ENCODE measurements around the gene KANK2. TPM values are rescaled to one million over a fixed set of nuclear protein-coding genes. Genes with fewer than 3 reads are reported as not detected.

Gene KANK2
- total and polyA plus RNA-seq, 2 of the 4 experiments (the other 2 are of a cell fraction): 104 to 176 TPM

- Histone ChIP-seq H4K91ac (ENCODE audit: insufficient read depth, low read depth, low read length) (peak overlapping the region; percentile 13; the same call in 1 of the 2 replicates), H2BK120ac (ENCODE audit: low read depth, low read length) (peak overlapping the region; percentile 28), H2AFZ (replicated peaks; ENCODE audit: low read length, poor library complexity) (peak overlapping the region; percentile 64), H3K4ac (ENCODE audit: low read depth, low read length) (peak overlapping the region; percentile 33; the same call in 1 of the 2 replicates), H2BK5ac (ENCODE audit: low read depth, low read length, poor library complexity, severe bottlenecking) (peak overlapping the region; percentile 63), H2BK15ac (ENCODE audit: low read depth, low read length) (peak overlapping the region; percentile 15; the same call in 1 of the 3 replicates), H3K18ac (ENCODE audit: low read depth, low read length) (peak overlapping the region; percentile 87), H3K4me1 (ENCODE audit: control insufficient read depth, insufficient read depth, low read length) (peaks cover 12% of the 10 kb centered on the region), H4K20me1 (ENCODE audit: insufficient read depth, low read length) (no peaks in the 10 kb centered on the region), H3K56ac (ENCODE audit: extremely low read depth, insufficient read depth, low read length) (no peak overlapping the region), H4K5ac (ENCODE audit: low read depth, low read length) (peak overlapping the region; percentile 95), H3K9me3 (ENCODE audit: control insufficient read depth, insufficient read depth, low read length) (no peaks in the 10 kb centered on the region), H2AK5ac (ENCODE audit: low read depth, low read length) (peak overlapping the region; percentile 5; the same call in 1 of the 2 replicates), H3K27me3 (ENCODE audit: control insufficient read depth, insufficient read depth, low read length) (no peaks in the 10 kb centered on the region), H3K9me1 (ENCODE audit: insufficient read depth, low read length) (peaks cover 1% of the 10 kb centered on the region; the same call in 1 of the 2 replicates), H4K8ac (ENCODE audit: low read depth in 2 of 2, low read length in 2 of 2) (peak overlapping the region; percentile 66 to 68; a peak in 2 of 4 replicates), H3K27ac (ENCODE audit: insufficient read depth, low read length) (peak overlapping the region; percentile 59; the same call in 1 of the 2 replicates), H3K4me2 (ENCODE audit: low read depth, low read length) (no peak overlapping the region), H3K36me3 (ENCODE audit: control insufficient read depth, insufficient read depth, low read length) (peaks cover 1% of the 10 kb centered on the region; the same call in 1 of the 2 replicates), H3K79me1 (ENCODE audit: low read depth in 1 of 2, low read length in 2 of 2) (peaks cover 20 to 42% of the 10 kb centered on the region in 2 experiments), H3K23ac (ENCODE audit: low read depth, low read length) (no peak overlapping the region; the same call in 1 of the 2 replicates), H3K4me3 (ENCODE audit: insufficient read depth, low read depth, low read length) (no peak overlapping the region), H2AK9ac (replicated peaks; ENCODE audit: low read depth, low read length, poor library complexity) (no peak overlapping the region), H2BK20ac (ENCODE audit: low read depth, low read length) (peak overlapping the region; percentile 8; the same call in 1 of the 2 replicates), H3K14ac (replicated peaks; ENCODE audit: low read depth, low read length) (no peak overlapping the region), H3K9ac (ENCODE audit: low read depth, low read length) (peak overlapping the region; percentile 49; the same call in 1 of the 2 replicates)
- dilution Hi-C loops (cut with HindIII; ENCODE audit: low sequenced_read_pairs, unreplicated experiment): no loop called here
- intact Hi-C loops (cut with micrococcal nuclease): no loop called here
- in situ Hi-C loops (cut with MboI; ENCODE audit: low sequenced_read_pairs): no loop called here
- DNase-seq (no peak), ATAC-seq (ENCODE audit: low read depth) (no peak)
- WGBS, 2 experiments (ENCODE audit: extremely low coverage in 2 of 2, insufficient read length in 1 of 2): 72% methylated on average over 2 of the region's 7 CpGs; no CpG with 5 or more reads in 1 of the 2 experiments
- TF ChIP-seq POLR2A (IDR thresholded peaks at IDR 0.05; ENCODE audit: low read depth, low read length) (no peak), USF2 (IDR thresholded peaks at IDR 0.05; ENCODE audit: low read depth, low read length) (no peak)
- ChIA-PET CTCF (no interaction called here), POLR2A (ENCODE audit: unreplicated experiment) (no interaction called here)
- no TSS peak for BruUV-seq (replicated peaks)
These were observed 46.2 kb downstream of the KANK2 start for GRCh38 chr19:11151181-11151580.

All from IMR-90 (cell line).